ENCODE data around the gene GPLD1.
"Not testable (repeated sequence)": the region's sequence is repeated elsewhere in the genome, so short reads cannot be mapped to it uniquely, and the experiment has no call there.

Gene GPLD1

DNA sequence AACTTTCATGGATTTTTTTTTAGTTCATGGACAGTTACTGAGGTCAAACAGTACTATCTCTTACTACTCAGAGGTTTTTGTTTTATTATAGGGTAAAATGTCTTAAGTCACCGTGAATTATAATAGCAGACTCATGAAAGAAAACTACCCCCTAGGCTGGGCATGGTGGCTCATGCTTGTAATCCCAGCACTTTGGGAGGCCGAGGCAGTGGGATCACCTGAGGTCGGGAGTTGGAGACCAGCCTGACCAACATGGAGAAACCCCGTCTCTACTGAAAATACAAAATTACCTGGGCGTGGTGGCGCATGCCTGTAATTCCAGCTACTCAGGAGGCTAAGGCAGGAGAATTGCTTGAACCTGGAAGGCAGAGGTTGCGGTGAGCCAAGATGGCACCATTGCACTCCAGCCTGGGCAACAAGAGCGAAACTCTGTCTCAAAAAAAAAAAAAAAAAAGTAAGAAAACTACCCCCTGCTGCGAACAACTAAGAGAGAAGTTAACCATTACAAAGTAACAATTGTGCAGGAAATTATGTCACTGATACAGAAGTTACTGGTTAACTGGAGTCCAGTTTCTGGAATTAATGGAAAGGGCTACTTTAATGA is 106.4 kb downstream of the GPLD1 start:
- DNase-seq (ENCODE audit: low read depth in 2 of 2) = not testable (repeated sequence)

GRCh38 chr6:24382220-24382540 is 107.2 kb downstream of the GPLD1 start:
- DNase-seq (ENCODE audit: low read depth in 2 of 2) = no peak

DNA sequence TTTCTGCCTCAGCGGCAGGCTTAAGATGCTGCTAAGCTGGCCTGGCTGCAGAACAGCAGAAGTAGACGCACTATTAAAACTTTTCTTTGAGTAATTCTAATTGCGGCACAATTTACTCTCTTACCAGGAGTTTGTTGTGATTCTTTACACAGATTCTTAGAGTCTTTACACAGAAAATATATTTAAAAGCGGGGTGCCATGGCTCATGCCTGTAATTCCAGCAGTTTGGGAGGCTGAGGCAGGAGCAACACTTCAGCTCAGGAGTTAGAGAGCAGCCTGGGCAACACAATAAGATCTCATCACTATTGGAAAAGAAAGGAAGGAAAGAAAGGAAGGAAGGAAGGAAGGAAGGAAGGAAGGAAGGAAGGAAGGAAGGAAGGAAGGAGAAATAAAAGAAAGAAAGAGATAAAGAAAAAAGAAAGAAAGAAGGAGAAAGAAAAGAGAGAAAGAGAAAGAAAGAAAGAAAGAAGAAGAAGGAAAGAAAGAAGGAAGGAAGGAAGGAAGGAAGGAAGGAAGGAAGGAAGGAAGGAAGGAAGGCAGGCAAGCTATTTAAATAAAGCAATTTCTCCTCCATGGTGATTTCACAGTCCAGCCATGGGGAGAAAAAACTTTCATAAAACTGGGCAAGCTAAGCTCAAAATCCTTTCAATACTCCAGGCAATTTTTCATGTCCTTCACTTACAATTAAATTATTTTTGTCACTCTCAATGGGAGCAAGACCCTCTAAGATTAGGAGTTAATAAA is 107.7 kb downstream of the GPLD1 start:
- no peak for DNase-seq (ENCODE audit: low read depth in 2 of 2)

GRCh38 chr6:24378473-24379097 is 110.8 kb downstream of the GPLD1 start:
- no peak for DNase-seq (ENCODE audit: low read depth in 2 of 2)

All from stimulated activated CD8-positive, alpha-beta memory T cell treated with anti-CD3 and anti-CD28 coated beads, Interleukin-2, amount 100 ng/mL, for 48 hours (primary cell).